Measurements from ENCODE around the gene TEX22. TPM values are rescaled to one million over a fixed set of nuclear protein-coding genes. Genes with fewer than 3 reads are reported as not detected.

The TEX22 gene
- total RNA-seq, 1 donor from 2014 or later = 3.2 TPM

GRCh38 chr14:105365101-105365500 lies 33.2 kb upstream of the TEX22 start:
- intact Hi-C loops (cut with DNase I) = no loop called here
- H3K27ac ChIP-seq = no peak overlapping the region
- DNase-seq = no peak
- peaks cover 11% of the 10 kb centered on the region for H3K36me3 ChIP-seq
- no peak for TF ChIP-seq CTCF (IDR thresholded peaks at IDR 0.05)
- no peaks in the 10 kb centered on the region for H3K27me3 ChIP-seq
- ATAC-seq = no peak
- H3K9me3 ChIP-seq = no peaks in the 10 kb centered on the region
- no peaks in the 10 kb centered on the region for H3K4me1 ChIP-seq
- H3K4me3 ChIP-seq = no peak overlapping the region

DNA sequence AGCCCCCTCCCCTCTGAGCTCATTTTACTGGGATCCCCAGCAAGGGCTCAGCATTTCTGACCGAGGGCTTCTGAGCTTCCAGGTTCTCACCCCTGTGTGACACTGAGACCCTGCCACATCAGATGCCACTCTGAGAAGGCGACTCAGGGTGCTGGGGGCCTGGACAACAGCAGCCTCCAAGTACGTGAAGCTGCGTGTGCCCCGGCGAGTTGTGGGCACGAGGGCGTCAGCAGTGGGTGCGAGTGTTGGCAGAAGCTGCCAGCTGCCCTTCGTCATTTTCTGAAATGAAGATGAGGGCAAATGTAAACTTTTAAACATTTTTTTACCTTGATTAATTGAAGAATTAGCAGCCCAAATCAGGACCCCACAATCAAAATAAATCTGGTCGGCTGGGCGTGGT lies 32.7 kb upstream of the TEX22 start:
- no peak for DNase-seq
- intact Hi-C loops (cut with DNase I) = no loop called here

DNA sequence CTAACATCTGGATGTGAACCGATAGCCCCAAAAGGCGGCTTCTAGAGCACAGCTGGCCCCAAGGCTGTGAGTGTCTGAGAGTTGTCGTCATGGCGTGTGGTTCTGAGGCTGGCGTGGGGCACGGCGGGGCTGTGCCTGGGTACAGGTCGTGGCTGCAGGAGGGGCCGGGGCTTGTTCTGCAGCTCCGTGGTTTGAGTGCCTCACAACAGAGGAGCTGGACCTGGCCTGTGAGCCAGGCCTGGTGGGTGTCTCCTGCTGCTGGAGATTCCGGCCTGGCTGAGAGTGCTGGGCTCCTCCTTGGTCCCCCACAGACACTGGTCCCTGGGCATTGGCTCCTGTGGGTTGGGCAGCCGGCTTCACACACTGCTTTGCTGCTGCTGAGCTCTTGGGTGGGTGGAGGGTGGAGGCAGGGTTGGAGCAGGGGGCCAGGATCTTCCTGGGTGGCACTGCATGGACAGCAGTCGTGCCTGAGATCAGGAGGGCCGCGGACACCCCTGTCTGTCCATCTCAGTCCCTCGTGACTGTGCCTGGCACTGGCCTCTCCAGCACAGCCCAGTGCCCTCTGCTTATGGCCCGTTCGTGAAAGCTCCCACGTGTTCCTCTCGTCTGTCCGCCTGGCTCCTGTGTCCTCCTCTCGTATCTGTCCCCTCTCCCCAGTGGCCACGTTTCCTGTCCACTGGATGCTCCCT lies 31.8 kb upstream of the TEX22 start:
- Histone ChIP-seq H3K36me3 (peaks cover 9% of the 10 kb centered on the region), H3K4me1 (no peaks in the 10 kb centered on the region), H3K27me3 (no peaks in the 10 kb centered on the region), H3K4me3 (no peak overlapping the region), H3K9me3 (no peaks in the 10 kb centered on the region), H3K27ac (no peak overlapping the region)
- intact Hi-C loops (cut with DNase I) = no loop called here
- no peak for TF ChIP-seq CTCF (IDR thresholded peaks at IDR 0.05)
- ATAC-seq (no peak), DNase-seq (no peak)

More for the DNA sequence above, 32.7 kb upstream of the TEX22 start:
- no peaks in the 10 kb centered on the region for H3K4me1 ChIP-seq
- no peaks in the 10 kb centered on the region for H3K27me3 ChIP-seq
- no peak for ATAC-seq
- H3K9me3 ChIP-seq = no peaks in the 10 kb centered on the region
- H3K27ac ChIP-seq = no peak overlapping the region
- no peak overlapping the region for H3K4me3 ChIP-seq
- peaks cover 11% of the 10 kb centered on the region for H3K36me3 ChIP-seq
- no peak for TF ChIP-seq CTCF (IDR thresholded peaks at IDR 0.05)

GRCh38 chr14:105367116-105368031 lies 31.0 kb upstream of the TEX22 start:
- H3K4me1 ChIP-seq = no peaks in the 10 kb centered on the region
- no peak for TF ChIP-seq CTCF (IDR thresholded peaks at IDR 0.05)
- DNase-seq = no peak
- H3K4me3 ChIP-seq = no peak overlapping the region
- no peaks in the 10 kb centered on the region for H3K9me3 ChIP-seq
- no peak overlapping the region for H3K27ac ChIP-seq
- H3K36me3 ChIP-seq = peaks cover 9% of the 10 kb centered on the region
- intact Hi-C loops (cut with DNase I) = no loop called here
- ATAC-seq = no peak
- no peaks in the 10 kb centered on the region for H3K27me3 ChIP-seq

DNA sequence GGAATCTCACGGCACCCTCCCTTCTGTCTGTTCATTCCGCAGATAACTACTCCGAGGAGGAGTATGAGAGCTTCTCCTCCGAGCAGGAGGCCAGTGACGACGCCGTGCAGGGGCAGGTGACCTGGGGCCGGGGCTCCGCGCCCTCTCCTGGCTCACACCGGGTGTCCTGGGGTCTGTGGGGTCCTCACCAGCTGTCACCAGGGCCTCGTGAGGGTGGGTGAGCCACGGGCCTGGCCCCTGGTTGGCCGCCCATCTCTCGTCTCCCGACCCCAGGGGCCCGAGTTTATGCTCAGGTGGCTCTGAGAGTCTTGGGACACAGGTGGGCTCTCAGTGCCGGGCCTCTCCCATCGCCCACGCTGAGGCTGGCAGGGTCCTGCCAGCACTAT lies 30.3 kb upstream of the TEX22 start:
- intact Hi-C loops (cut with DNase I) = no loop called here
- Histone ChIP-seq H3K4me3 (no peak overlapping the region), H3K27me3 (no peaks in the 10 kb centered on the region), H3K27ac (no peak overlapping the region), H3K36me3 (peaks cover 9% of the 10 kb centered on the region), H3K4me1 (no peaks in the 10 kb centered on the region), H3K9me3 (no peaks in the 10 kb centered on the region)
- DNase-seq = no peak
- ATAC-seq = no peak
- no peak for TF ChIP-seq CTCF (IDR thresholded peaks at IDR 0.05)
